SW 1271 (cell line): Measurements from ENCODE around the gene PCP4.
A peak's percentile ranks its signal among the peaks of the same experiment; 100 is the strongest.

Source experiments
- DNase-seq, 2 experiments: peaks; one replicate each; lab custom pipeline; 2025; lab: John Stamatoyannopoulos, UW

Gene PCP4

DNA sequence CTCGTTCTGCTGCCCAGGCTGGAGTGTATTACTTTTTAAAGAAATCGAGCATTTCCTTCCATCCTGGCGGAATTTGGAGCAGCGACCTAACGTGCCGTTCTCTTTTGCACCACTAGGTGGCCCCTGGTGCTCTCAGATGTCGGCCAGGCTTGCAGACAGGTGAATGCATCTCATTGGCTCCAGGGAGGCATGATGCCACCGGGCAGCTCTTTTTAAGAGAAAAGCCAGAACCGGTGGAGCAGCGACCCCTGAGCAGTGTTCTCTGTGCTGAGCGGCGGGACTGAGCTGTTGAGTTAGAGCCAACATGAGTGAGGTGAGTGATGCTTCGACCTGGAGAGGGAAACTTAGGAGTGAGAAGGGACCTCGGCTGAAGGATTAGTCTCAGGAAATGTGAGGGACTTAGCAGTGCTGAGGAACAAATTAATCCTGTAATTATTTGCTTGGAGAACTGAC is at the start of gene PCP4:
TSS of gene PCP4 (plus strand) at position 241 of the 453 bp plus-strand sequence. CDS start at position 305, 64 bp downstream.
- DNase-seq = peak in 1 of 2 experiments; percentile 12

DNA sequence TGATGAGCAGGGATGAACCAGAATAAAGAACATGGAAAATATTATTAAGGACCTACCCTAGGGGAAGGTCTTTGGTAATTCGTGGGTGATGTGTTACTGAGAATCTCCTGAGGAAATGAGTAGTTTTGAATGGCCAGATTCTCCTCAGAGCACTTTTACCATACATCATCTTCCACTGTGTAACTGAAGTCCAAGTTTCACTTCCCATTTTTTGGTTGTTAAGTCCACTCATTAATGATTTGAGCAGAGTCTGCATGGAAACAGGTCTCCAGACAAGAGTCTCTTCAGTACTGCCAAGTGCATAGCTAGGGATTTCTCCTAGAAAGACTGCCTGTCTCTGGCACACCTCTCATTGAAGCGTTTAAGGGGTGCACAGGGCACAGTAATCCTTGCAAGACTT is 48.7 kb upstream of the PCP4 start:
- no peak for DNase-seq

DNA sequence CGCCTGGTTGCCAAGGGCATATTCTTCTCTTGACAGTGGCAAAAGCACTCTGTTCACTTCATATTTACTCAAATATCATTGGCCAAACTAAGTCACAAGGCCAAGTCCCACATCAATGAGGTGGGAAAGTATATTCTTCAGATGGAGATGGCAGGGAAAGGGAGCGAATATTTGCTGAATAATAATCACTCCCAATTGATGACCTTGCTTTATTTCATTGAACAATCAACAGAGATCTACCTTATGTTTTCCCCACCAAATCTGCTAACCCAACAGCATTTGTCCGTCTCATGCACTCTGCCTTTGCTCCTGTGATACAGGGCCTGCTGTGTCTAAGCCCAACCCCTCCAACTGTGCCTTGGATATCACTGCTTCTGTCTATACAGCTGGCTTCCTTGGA is 45.2 kb upstream of the PCP4 start:
- DNase-seq = no peak

DNA sequence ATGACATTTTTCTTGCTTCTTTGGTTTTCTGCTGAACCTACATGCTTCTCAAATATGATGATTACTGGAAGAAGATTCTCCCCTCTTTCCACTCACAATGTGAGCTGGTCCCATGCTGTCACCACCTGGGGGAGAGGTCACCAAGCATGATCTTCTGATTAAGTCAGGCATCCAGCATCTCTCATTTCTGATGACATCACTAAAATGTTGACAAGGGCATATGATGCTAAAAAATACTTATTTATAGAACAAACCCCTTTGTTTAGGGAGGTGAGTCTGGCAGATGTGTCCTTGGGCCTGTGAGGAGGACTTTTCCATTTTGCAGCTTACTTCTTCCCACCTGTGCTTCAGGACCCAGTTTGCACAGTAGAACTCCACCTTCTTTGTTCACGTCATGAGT is 42.0 kb upstream of the PCP4 start:
- DNase-seq = no peak

DNA sequence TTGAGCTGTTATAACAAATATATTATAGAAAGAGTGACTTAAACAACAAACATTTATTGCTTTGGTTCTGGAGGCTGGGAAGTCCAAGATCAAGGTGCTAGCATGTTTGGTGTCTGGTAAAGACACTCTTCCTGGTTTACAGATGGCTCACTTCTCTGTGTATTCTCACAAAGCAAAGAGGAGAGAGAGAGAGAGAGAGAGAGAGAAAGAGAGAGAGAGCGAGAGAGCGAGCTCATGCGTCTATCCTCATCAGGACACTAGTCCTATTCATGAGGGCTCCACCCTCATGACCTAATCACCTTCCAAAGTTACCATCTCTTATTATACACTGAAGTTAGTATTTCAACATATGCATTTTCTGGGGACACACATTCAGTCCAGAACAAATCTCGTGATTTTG is 32.7 kb upstream of the PCP4 start:
- no peak for DNase-seq

DNA sequence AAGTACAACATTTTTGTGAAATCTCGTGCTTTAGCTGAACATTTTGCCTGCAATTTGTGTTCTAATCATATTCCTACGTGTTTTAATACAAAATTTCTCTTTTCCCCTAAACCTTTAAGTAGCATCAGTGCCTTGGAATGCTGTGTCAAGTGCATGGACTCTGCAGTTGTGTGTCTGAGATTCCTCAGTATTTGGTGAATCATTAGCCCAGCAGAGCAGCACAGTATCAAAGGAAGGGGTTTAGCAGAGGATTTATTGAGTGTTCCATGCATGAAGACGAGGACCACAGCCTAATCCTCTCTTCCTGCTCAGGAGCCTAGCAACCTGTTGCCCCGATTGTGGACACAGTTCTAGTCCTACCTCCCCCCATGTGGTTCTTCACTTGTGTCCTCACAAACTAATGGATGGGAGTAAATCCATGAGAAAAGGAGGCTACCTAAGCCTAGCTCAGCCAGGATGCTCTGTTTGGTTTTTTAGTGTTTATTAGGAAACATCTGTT is 29.3 kb upstream of the PCP4 start:
- DNase-seq = no peak

DNA sequence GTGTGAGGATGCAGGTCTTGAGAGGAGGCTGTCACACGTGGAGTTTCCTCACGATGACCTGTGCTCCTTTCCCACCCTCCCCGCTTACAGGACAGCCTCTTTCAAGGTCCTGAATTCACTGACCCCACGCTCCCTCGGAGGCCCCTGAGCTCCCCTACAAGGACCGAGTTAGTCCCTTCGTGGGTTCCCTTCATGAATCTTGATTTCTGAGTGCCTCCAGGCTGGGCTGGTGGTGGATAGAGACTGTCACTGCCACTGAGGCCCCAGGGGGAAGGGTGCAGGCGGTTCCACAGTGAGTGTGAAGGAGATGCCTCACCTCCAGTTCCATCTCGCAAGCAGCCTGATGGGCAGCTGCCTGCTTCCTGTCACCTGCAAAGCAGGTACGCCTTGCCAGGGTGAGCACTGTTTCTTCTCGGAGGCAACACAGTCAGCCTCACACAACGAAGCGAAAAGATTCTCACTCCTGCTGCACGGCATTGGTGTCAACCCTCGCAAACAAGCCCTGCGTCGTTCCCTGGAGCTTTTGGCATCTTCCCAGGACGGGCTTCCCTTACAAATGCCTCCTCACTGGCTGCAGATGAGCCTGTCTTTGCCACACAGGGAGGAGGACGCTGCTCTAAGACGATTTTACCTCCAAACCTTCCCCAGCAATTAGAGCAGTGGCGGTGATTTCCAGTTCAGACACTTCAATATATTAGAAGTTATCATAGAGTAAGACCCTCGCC is 26.7 kb upstream of the PCP4 start:
- no peak for DNase-seq

DNA sequence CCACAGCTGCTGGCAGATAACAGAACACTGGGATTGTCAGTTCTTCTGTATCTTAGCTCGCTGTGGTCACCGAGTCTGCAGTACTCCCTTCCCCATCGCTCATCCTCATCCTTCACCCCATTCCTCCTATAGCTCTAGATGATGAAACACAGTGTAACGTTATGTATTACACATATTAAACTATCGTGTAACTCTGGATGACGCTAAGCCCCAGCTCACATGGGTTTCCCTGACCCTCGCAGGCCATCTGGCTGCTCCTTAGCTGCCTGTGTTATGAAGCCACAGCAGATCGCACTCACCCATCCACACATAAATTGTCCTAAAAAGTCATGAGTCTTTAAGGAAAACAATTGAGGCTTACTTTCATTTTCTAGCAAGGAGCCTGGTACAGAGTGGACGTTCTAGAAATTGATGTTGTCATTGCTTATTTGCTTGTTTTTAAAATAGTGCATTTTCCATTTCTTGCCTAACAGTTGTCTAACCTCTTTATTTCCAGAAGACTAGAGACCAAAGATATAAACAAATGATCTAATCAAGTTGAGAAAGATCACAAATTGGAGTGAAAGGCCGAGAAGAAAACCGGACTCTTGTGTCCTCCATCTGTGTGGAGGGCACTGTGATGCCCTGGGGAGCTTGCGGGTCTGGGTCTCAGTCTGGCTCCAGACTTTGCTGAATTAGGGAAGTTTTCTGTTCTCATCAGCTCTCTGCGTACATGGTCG is 24.3 kb upstream of the PCP4 start:
- no peak for DNase-seq

DNA sequence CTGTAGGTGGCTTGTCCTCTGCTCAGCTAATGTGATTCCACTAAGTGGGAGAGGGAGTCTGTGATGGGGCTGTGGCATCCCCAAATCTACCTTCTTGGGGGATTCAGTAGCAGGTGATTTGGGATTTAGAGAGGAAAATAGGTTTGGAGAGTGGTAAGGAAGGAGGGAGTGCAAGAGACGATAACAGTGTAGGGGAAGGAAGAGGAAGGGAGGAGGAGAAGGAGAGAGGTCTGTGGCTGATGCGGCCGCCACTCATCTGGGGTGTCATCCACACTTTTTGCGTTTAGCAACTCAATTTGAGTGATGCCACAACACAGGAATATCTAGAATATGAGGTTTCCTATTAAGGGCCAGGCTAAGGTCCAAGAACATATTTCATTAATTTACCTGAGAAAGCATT is 23.8 kb upstream of the PCP4 start:
- DNase-seq = no peak

DNA sequence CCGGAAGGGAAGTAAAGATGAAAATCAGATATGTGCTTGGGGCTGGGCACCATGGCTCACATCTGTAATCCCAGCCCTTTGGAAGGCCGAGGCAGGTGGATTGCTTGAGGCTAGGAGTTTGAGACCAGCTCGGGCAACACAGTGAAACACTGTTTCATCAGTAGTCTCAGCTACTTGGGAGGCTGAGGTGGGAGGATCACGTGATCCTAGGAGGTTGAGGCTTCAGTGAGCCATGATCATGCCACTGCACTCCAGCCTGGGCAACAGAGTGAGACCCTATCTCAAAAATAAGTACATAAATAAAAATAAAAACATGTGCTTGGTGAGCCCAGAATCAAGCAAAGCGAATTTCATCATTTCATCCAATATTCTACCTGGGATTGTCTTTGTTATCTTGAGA is 23.3 kb upstream of the PCP4 start:
- DNase-seq = no peak

DNA sequence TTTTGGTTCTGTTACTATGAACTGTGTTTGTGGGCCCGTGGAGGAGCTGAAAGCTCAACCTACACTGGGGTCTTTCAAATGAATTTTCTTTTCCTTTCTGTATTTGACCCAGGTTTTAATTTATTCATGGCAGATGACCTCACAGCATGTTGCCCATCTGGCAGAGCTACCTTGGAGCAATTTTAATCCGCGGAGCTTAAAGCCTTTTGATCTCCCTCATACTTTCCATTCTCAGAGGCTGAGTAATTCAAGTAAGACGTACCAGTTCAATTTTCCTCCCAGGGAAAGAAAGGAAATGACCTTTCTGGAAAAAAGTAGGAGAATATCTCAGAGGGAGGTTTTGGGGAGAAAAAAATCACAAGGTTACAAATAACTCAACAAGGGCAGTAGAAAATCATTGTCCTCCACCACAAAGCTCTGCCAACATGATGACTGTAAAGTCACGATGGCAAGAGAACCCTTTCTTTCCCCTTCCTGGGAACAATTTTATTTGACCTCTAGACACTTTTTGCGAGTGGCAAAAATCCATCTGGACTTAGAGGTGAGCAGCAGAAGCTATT is 21.6 kb upstream of the PCP4 start:
- no peak for DNase-seq

DNA sequence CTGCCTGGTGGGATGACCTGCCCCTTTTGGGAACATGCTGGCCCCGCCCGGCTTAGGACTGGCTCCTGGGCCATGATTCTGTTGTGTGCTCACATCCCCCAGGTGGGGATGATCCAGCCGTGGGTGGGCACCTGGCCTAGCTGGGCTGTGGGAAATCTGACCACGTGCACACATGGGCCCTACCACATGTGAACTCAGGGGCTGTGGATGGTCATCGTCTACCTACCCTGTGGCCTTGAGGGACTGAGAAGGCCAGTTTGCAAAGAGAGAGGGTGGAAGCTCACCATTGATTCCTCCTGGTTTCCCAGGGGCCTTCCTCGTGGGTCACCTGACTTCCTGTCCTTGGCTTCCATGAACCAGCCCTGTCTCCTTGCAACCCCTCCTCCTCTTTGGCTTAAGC is 19.4 kb upstream of the PCP4 start:
- no peak for DNase-seq

DNA sequence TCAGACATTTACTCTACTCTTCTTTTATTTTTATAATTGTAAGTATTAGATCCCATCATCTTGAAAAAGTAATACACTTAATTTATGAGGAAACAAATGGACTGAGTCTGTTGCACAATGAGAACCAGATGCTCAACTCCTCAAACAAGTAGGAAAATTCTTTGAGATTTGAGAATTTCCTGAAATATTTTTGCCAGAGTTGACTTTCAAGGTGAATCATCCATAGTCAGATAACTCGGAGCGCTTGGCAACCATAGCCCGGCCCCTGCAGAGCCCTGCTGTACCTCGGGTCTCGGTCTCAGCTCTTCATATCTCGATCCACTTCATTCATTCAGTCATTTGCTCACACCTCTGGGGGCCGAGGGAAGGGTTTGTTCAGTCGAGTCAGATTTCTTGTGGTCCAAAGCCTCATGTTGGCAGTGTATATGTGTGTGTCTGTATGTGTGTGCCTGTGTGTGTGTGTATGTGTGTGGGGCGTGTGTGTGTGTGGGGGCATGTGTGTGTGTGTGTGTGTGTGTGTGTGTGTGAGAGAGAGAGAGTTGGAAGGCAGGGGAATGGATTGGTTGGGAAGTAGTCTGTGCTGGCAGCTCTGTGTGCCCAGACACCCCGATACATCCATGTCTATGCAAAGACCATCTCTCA is 18.1 kb upstream of the PCP4 start:
- no peak for DNase-seq

DNA sequence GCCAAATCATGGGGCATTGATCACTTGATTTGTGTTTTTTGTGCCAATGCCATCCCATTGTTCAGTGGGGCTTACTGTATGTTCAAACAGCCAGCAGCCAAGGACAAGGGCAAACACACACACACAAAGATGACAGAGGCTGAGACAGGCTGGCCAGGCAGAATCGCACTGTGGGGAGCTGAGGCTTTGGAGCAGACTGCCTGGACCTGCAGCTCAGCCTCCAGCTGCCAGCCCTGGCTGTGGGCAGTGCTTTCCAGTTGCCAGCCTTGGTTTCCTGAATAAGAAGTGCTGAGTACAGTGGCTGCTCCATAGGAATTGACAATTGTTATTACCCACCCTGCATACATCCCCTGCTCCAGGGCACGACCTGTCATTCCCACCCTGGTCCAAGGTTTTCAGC is 16.9 kb upstream of the PCP4 start:
- DNase-seq = no peak

DNA sequence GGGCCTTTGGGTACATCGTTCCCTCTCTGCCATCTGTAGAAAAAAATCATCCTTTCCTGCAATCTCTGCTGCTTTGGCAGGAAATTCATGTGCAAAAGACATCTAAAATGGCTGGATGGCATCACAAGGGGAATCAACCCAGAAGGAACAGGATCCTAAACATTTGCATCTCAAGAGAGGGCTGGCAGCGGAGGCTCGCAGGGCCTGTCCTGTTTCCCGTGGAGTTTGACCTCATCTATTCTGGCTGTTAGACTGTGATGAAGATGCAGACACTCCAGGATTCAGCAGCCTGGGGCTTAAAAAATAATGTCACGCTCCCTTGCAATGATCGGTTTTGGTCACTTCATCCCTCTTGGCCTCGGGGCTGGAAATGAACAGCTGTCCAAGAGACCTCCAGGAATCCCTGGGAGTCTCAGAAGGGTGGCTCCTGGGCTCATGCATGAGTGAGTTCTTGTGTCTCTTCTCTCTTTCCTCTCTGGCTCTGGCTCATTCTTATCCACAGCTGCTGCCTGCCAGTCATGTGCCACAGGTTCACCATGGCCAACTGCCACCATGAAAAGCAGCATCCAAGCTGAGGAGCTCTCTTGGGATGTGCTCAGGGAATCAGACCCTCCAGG is 16.1 kb upstream of the PCP4 start:
- DNase-seq = no peak

DNA sequence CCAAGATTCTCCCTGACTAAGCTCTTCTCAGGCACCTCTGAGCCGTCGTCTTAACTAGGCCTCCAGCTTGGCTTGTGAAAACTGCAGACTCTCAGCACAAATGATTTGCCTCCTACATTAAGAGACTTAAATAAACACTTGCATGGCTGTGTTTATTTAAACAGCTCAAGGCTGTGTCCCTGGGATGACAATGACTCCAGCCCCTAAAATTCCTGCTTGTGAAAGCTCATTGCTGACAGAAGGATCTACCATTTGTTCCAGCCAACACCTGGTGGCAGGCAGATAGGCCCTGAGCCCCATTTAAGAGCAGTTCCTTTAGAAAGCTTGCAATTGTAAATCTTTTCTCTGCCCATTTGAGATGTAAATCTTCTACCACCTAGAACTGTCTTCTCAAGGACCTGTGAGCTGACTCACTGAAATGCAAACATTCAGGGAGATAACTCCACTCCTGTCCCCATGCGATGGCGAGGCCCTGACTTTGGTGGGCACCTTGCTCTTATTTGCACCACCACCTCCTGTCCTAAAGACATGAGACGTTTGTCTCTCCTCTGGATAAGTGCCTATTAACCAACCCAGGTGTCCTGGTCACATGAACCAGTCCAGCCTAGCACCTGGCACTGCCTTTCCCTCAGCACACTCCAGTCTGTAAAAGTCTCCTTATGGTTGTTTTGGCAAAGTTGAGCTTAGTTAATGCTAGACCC is 15.1 kb upstream of the PCP4 start:
- no peak for DNase-seq

DNA sequence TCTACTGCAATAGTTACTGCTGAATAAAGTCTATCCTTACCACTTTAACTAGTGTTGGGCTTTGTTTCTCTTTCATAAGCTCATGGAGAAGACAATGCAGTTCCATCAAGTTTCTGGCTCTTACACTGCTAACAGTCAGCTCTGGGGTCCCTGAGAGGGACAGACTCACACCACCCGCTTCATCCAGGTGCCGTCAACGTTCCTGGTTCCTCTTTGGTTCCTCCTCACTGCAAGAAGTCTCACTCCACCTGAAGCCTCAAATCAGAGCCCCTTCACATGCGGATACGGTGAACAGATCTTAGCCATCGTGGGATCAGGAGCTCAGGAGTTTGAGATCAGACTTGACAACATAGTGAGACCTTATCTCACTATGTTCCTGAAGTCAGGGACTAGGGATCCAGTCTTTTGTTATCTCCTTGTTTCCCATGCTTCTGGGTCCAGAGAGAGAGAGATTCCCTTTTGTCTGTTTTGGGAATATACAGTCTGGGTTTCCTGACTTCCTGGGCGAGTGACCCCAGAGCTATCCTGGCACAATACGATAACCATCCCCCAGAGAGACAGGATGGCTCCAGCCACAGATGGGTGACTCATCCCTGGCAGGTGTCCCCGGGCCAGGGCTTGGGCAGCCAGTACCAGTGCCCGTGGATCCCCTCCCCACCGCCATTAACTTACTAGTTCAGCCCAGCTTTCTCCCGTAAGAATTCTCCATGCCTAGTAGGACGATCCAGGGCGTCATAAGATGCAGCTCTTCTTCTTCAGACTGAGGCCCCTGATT is 14.3 kb upstream of the PCP4 start:
- DNase-seq = no peak

DNA sequence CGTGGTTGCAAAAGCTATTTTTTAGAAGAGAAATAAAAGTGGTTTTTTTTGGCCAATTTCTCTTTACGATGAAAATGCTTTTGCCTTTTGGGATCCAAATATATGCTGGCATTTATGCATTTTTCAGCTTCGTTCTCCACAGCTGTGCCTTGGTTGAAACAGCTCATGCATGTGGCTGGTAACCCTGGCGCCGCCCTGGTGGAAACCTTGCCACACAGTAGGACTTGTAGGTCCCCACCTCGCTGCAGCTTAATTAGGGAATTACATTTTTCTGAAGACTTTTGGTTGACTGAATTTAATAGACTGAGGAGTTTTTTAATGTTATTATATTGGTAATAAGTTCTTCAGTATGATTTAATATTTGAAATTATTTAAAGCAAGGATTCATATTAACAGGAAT is 12.7 kb upstream of the PCP4 start:
- no peak for DNase-seq

DNA sequence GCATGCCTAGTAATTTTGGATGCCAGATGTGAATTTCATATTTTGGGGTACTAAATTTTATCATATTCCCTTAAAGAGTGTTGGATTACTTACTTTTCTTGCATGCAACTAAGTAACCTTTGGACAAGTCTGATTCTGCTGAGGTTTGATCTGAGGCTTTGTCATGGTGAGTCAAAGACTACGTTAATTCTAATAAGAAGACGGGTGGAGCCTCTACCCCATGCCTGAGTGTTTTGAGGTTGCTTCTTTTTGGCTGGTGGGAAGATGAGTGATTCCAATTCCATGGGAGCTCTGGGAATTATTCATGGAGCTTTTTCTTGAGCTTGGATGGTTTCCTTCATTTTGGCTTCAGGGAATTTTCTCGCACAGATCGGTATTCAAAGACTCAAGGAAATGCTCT is 11.6 kb upstream of the PCP4 start:
- DNase-seq = no peak

DNA sequence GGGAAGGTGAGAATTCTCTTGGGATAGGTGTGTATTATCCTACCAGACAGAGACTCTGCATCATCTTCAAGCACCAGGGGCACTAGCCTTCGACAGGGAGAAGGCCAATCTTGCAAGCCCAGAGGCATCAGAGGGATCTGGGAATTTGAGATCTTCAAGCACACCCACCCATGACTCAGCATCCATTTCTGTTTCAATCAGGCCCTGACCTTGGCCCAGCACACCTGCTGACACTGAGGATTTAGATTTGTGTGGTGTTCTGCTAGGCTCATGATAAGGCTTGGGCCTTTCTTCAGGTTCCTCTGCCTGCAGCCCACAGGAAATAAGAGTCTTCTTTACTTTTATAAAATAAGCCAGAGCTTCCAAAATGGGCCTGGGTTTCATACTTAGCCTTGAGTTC is 6.6 kb upstream of the PCP4 start:
- DNase-seq = no peak

DNA sequence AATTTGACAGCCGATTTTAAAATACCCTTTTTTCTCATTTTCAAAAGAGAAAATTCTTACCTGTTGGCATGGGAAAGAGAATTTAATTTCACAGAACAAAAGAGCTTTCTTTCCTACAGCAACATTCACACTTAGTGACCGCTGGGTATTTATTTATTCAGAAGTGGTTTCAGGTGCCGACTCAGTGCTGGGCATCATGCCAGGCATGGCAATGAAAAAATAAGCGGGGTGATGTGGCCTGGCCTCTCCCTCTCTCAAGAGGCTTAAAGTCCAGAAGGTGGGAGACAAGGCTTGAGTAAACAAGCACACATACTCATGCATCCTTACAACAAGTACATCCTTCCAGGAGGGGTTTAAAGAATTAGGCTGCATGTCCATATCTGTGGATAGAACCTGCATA is 4.1 kb upstream of the PCP4 start:
- no peak for DNase-seq
